ENCODE measurements around the gene ZDHHC3. TPM values are rescaled to one million over a fixed set of nuclear protein-coding genes. Genes with fewer than 3 reads are reported as not detected.

Gene ZDHHC3
- total RNA-seq, 1 donor from 2014 or later = 66.6 TPM

DNA sequence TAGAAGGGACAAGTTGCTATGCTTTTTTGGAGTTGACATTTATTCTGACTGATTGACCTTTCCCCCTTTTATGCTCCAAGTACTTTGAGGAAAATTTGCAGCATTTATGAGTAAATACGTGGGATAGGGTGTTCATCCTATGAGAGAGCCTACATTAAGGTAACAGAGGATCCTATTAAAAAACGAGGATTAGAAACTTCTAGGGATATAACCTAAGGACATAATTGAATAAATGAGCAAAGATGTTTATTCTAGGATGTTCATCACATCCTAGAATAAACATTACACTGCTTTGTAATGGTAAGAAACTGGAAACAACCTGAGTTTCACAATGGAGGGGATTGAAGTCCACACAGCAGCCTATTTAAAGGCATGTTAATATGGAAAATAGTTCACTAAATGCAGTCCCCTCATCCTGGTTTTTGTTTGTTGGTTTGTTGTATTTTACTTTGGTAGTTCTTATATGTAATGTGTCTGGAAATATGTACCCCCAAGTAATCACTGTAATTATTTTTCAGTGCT is 26.2 kb upstream of the ZDHHC3 start:
- Mint-ChIP-seq H3K27ac (ENCODE audit: unreplicated experiment) (no peak overlapping the region), H3K4me1 (ENCODE audit: low read depth, unreplicated experiment) (no peaks in the 10 kb centered on the region), H3K27me3 (ENCODE audit: low read depth, unreplicated experiment) (no peaks in the 10 kb centered on the region), H3K9me3 (ENCODE audit: unreplicated experiment) (peaks cover 6% of the 10 kb centered on the region), H3K4me3 (ENCODE audit: unreplicated experiment) (no peak overlapping the region), H3K36me3 (ENCODE audit: low read depth, unreplicated experiment) (peaks cover 31% of the 10 kb centered on the region)
- H3K4me1 ChIP-seq (ENCODE audit: insufficient read depth, low read length) = no peaks in the 10 kb centered on the region
- H3K27me3 ChIP-seq (ENCODE audit: insufficient read depth, low read length) = no peaks in the 10 kb centered on the region
- H3K36me3 ChIP-seq (ENCODE audit: insufficient read depth, low read length) = peaks cover 30% of the 10 kb centered on the region
- no peak overlapping the region for H2AFZ ChIP-seq (ENCODE audit: low read depth, low read length)
- H3K4me2 ChIP-seq (ENCODE audit: low read length) = no peak overlapping the region
- DNase-seq (ENCODE audit: low read depth) = no peak
- H3K9ac ChIP-seq (ENCODE audit: low read length) = no peak overlapping the region
- peaks cover 7% of the 10 kb centered on the region for H4K20me1 ChIP-seq (ENCODE audit: insufficient read depth, low read length)
- FAIRE-seq = no peak
- no peak overlapping the region for H3K27ac ChIP-seq (ENCODE audit: low read depth, low read length)
- no peaks in the 10 kb centered on the region for H3K79me2 ChIP-seq (ENCODE audit: insufficient read depth, low read length)
- no peaks in the 10 kb centered on the region for H3K9me3 ChIP-seq (ENCODE audit: insufficient read depth, low read depth, low read length)
- TF ChIP-seq, protein P1, sequence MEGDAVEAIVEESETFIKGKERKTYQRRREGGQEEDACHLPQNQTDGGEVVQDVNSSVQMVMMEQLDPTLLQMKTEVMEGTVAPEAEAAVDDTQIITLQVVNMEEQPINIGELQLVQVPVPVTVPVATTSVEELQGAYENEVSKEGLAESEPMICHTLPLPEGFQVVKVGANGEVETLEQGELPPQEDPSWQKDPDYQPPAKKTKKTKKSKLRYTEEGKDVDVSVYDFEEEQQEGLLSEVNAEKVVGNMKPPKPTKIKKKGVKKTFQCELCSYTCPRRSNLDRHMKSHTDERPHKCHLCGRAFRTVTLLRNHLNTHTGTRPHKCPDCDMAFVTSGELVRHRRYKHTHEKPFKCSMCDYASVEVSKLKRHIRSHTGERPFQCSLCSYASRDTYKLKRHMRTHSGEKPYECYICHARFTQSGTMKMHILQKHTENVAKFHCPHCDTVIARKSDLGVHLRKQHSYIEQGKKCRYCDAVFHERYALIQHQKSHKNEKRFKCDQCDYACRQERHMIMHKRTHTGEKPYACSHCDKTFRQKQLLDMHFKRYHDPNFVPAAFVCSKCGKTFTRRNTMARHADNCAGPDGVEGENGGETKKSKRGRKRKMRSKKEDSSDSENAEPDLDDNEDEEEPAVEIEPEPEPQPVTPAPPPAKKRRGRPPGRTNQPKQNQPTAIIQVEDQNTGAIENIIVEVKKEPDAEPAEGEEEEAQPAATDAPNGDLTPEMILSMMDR (IDR thresholded peaks at IDR 0.05; ENCODE audit: insufficient read depth, low read depth, low read length) = no peak
- no peak for TF ChIP-seq EZH2 (IDR thresholded peaks at IDR 0.05; ENCODE audit: insufficient read depth, low read length)
- H3K4me3 ChIP-seq (ENCODE audit: insufficient read depth, low read depth, low read length) = no peak overlapping the region

DNA sequence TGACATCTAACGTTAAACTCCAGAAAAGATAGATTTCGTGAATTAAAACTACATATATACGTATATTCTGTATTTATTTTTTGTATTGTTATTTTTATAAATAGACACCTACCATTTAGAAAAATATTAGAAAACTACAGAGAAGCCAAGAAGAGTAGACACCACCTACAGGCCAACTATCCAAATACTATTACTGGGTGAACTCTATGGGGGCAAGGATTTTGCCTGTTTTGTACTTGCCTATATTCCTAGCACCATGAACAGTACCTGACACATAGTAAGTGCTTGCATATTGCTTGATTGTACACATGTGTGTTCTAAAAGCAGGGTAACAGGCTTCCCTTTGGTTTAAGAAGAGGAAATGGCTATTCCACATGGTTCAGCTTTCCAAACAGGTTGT is 25.8 kb upstream of the ZDHHC3 start:
- TF ChIP-seq, protein P1 (IDR thresholded peaks at IDR 0.05; ENCODE audit: insufficient read depth, low read depth, low read length) = no peak
- TF ChIP-seq EZH2 (IDR thresholded peaks at IDR 0.05; ENCODE audit: insufficient read depth, low read length) = no peak
- Mint-ChIP-seq H3K36me3 (ENCODE audit: low read depth, unreplicated experiment) (peaks cover 31% of the 10 kb centered on the region), H3K27me3 (ENCODE audit: low read depth, unreplicated experiment) (no peaks in the 10 kb centered on the region), H3K4me1 (ENCODE audit: low read depth, unreplicated experiment) (no peaks in the 10 kb centered on the region), H3K9me3 (ENCODE audit: unreplicated experiment) (peaks cover 6% of the 10 kb centered on the region), H3K27ac (ENCODE audit: unreplicated experiment) (no peak overlapping the region), H3K4me3 (ENCODE audit: unreplicated experiment) (no peak overlapping the region)
- no peak overlapping the region for H3K9ac ChIP-seq (ENCODE audit: low read length)
- no peak overlapping the region for H3K4me2 ChIP-seq (ENCODE audit: low read length)
- FAIRE-seq (no peak), DNase-seq (ENCODE audit: low read depth) (no peak)
- H4K20me1 ChIP-seq (ENCODE audit: insufficient read depth, low read length) = peaks cover 9% of the 10 kb centered on the region
- no peaks in the 10 kb centered on the region for H3K27me3 ChIP-seq (ENCODE audit: insufficient read depth, low read length)
- no peak overlapping the region for H3K4me3 ChIP-seq (ENCODE audit: insufficient read depth, low read depth, low read length)
- no peaks in the 10 kb centered on the region for H3K4me1 ChIP-seq (ENCODE audit: insufficient read depth, low read length)
- H2AFZ ChIP-seq (ENCODE audit: low read depth, low read length) = no peak overlapping the region
- H3K9me3 ChIP-seq (ENCODE audit: insufficient read depth, low read depth, low read length) = no peaks in the 10 kb centered on the region
- H3K79me2 ChIP-seq (ENCODE audit: insufficient read depth, low read length) = no peaks in the 10 kb centered on the region
- no peak overlapping the region for H3K27ac ChIP-seq (ENCODE audit: low read depth, low read length)
- peaks cover 34% of the 10 kb centered on the region for H3K36me3 ChIP-seq (ENCODE audit: insufficient read depth, low read length)

DNA sequence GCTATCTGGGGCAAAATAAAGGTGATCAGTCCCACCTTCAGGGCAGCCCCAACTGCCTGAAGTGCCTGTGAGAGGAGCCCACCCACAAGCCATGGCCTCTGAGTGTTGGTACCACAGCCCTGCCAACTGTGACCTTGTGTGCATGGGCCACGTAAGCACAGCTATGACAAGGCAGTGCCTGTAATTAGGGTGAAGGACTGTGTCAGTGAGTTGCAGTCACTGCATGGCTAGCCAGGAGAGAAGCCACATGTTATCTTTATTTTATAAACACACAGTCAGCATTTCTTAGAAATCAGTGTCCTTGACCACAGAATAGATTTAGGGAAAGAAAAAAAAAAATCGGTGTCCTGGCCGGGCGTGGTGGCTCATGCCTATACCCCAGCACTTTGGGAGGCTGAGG is 24.8 kb upstream of the ZDHHC3 start:
- H3K27me3 Mint-ChIP-seq (ENCODE audit: low read depth, unreplicated experiment) = no peaks in the 10 kb centered on the region
- DNase-seq (ENCODE audit: low read depth) (no peak), FAIRE-seq (no peak)
- H3K9me3 ChIP-seq (ENCODE audit: insufficient read depth, low read depth, low read length) = no peaks in the 10 kb centered on the region
- no peaks in the 10 kb centered on the region for H3K27me3 ChIP-seq (ENCODE audit: insufficient read depth, low read length)
- no peak overlapping the region for H3K9ac ChIP-seq (ENCODE audit: low read length)
- no peaks in the 10 kb centered on the region for H3K4me1 ChIP-seq (ENCODE audit: insufficient read depth, low read length)
- H3K36me3 ChIP-seq (ENCODE audit: insufficient read depth, low read length) = peaks cover 35% of the 10 kb centered on the region
- no peak overlapping the region for H3K4me2 ChIP-seq (ENCODE audit: low read length)
- no peak overlapping the region for H3K4me3 Mint-ChIP-seq (ENCODE audit: unreplicated experiment)
- peaks cover 3% of the 10 kb centered on the region for H3K4me1 Mint-ChIP-seq (ENCODE audit: low read depth, unreplicated experiment)
- TF ChIP-seq, protein P1 (IDR thresholded peaks at IDR 0.05; ENCODE audit: insufficient read depth, low read depth, low read length) = no peak
- TF ChIP-seq EZH2 (IDR thresholded peaks at IDR 0.05; ENCODE audit: insufficient read depth, low read length) = no peak
- H4K20me1 ChIP-seq (ENCODE audit: insufficient read depth, low read length) = peaks cover 14% of the 10 kb centered on the region
- no peak overlapping the region for H3K27ac ChIP-seq (ENCODE audit: low read depth, low read length)
- H3K27ac Mint-ChIP-seq (ENCODE audit: unreplicated experiment) = no peak overlapping the region
- H3K4me3 ChIP-seq (ENCODE audit: insufficient read depth, low read depth, low read length) = no peak overlapping the region
- peaks cover 31% of the 10 kb centered on the region for H3K36me3 Mint-ChIP-seq (ENCODE audit: low read depth, unreplicated experiment)
- H3K79me2 ChIP-seq (ENCODE audit: insufficient read depth, low read length) = peaks cover 3% of the 10 kb centered on the region
- H3K9me3 Mint-ChIP-seq (ENCODE audit: unreplicated experiment) = peaks cover 6% of the 10 kb centered on the region
- no peak overlapping the region for H2AFZ ChIP-seq (ENCODE audit: low read depth, low read length)
